Activated CD4-positive, alpha-beta T cell treated with anti-CD3 and anti-CD28 coated beads for 1 hour (primary cell): ENCODE data around the gene POM121C.
"Not testable (repeated sequence)": the region's sequence is repeated elsewhere in the genome, so short reads cannot be mapped to it uniquely, and the experiment has no call there.

Experiments
- DNase-seq: peaks from one replicate; pipeline ENCODE4 v3.0.0-alpha.2; 2020

Gene POM121C

DNA sequence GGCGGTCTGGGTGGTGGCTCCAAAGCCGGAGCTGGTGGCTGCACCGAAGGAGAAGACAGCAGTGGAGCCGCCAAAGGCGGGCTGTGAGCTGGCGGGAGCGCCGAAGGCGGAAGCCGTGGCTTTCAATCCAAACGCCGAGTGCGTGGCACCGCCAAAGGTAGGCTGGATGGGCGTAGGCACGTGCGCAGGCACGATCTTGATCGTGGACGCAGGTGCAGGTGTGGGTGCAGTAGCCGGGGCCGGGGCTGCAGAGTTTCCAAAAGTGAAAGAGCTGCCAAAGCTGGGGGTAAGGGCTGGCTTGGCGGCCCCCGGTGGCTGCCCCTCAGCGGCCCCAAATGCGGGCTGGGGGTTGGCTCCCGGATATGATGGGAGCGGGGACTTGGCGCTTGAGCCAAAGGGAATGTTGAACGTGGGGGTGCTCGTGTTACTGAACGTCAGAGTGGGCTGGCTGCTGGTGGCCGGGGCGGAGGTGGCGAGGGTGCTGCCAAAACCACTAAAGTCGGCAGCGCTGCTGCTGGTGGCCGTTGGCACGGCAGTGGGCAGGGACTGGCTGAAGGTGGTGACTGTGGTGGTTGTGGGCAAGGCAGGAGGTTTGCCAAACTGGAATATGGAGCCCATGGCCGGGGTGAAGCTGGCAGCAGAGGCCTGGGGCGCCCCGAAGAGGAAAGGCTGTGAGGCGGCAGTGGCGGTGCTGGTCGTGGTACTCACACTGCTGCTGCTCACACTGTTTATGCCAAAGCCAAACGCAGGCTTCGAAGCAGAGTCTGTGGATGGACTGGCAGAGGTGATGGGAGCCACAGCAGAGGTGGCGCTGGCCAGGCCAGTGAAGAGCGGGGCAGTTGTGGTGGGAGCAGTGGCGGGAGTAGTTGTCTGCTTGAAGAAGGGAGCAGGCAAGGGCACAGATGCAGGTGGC lies 64.0 kb downstream of the POM121C start:
- DNase-seq, result not testable (repeated sequence)

DNA sequence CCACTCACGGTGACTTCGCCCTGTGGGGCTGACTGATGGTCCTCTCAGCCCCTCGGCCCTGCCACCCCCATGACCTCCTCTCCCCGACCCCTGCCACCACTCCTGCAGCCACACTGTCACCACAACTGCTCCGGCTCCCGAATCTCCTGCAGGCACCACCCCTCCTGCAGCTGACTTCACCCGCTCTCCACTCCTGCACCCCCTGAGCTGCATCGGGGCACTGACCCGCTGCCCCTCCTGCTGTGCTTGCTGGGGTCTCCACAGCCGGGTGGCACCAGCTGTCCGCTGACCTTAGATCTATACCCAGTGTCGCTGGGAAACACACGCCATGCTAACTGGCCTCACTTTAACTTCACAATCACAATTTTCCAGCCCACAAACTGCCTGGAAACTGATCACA lies 65.9 kb downstream of the POM121C start:
- not testable (repeated sequence) for DNase-seq

DNA sequence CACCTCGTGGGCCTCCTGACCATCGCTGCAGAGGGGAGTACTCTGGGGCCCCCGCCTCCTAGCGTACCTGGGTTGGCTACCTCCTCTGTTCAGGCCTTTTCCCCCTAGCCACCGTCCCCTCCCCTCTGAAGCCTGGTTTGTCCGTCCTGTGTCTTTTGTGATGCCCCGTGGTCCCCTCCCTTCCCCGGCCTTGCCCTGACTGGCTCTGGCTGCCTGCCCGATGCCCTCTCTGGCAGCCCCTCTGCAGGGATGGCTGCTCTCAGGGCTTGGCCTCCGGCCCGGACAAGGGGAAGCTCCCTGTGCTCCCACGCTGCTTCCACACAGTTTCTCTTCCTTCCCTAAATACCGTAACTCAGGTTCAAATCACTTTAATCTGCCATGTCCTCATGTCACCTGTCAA lies 66.4 kb downstream of the POM121C start:
- not testable (repeated sequence) for DNase-seq

DNA sequence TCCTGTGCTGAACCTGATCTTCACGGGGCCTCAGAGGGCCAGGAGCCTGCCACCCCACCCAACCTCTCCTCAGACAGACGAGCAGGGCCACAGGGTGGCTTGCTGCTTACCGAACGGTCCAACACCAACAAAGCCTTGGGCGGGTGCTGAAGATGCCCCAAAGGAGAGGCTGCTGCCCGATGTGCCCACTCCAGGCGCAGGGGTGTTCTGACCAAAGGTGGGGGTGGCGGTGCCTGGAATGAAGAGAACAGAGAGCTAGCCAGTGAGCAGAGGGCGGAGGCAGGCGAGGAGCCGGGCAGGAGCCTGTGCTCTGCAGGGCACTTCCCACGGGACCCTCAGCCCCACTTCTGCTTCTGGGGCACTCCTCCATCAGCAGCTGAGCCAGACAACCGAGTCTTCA lies 66.9 kb downstream of the POM121C start:
- DNase-seq, result not testable (repeated sequence)

DNA sequence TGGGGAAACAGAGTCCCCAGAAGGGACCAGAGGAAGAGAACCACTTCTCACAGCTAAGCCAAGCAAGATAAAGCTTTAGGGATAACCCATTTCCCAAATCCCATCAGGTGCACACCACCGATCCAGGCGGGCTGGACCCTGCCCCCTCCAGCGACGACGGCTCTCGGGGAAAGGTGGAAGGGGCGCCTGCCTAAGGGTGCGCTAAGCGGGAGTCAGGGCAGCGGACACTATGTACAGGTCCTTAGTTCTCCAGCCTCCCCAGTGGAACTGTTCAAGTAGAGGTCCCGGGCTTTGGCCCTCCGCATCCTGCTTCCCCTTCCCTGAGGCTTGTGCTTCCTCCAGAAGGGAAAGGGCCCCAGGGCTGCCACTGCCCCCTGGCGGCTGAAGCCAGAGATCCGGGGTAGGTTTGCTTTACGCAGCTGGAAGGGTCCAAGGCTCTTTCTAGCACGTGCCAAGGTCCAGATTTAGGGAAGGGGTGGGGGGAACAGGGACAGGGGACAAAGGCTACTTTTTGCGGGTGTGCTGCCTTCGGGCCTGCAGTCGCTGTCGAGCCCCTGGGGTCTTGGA lies 67.7 kb downstream of the POM121C start:
- DNase-seq, result not testable (repeated sequence)

DNA sequence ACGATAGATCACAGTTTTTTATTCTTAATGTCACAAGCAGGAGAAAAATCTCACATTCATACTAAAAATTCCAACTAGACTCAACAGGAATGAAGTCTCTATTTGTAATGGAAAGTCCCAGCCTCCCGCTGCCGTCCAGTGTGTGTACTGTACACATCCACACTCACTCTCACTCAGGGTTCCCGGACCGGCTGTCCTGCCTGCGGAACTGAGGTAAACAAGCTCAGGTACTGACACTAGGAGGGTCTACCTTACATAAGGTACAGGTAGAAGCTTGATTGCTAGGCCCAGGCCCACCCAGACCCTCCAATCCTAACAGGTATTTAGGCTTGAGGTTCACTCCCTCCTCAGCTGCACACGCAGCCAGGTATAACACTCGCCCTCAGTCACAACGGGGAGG lies 69.3 kb downstream of the POM121C start:
- not testable (repeated sequence) for DNase-seq

DNA sequence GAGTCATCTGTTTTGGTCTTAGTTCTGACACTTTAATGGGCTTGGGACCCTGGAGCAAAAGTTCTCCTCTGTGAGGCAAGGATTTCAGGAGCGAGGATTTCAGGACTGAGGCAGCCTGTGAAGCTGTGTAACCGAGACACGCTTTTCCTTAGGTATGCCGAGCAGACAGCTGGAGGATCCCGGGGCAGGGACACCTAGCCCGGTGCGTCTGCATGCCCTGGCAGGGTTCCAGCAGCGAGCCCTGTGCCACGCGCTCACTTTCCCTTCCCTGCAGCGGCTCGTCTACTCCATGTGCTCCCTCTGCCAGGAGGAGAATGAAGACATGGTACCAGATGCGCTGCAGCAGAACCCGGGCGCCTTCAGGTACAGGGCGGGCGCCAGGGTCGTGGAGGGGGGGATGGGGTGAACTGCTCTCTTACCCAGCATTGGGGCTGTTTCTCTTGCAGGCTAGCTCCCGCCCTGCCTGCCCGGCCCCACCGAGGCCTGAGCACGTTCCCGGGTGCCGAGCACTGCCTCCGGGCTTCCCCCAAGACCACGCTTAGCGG lies 70.2 kb downstream of the POM121C start:
- DNase-seq, result not testable (repeated sequence)

DNA sequence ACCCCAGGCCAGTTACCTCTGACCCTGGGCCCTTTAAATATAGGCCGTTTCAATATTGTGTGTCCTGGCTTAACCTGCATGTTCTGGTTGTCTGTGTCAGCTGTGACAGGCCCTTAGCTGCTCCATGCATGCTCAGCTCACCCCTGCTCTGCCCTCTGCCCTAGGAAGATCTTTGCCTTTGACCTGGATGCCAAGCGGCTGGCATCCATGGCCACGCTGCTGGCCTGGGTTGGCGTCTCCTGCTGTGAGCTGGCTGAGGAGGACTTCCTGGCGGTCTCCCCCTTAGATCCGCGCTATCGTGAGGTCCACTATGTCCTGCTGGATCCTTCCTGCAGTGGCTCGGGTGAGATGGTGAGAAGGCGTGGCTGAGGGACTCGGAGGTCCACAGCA lies 70.7 kb downstream of the POM121C start:
- DNase-seq, result not testable (repeated sequence)

DNA sequence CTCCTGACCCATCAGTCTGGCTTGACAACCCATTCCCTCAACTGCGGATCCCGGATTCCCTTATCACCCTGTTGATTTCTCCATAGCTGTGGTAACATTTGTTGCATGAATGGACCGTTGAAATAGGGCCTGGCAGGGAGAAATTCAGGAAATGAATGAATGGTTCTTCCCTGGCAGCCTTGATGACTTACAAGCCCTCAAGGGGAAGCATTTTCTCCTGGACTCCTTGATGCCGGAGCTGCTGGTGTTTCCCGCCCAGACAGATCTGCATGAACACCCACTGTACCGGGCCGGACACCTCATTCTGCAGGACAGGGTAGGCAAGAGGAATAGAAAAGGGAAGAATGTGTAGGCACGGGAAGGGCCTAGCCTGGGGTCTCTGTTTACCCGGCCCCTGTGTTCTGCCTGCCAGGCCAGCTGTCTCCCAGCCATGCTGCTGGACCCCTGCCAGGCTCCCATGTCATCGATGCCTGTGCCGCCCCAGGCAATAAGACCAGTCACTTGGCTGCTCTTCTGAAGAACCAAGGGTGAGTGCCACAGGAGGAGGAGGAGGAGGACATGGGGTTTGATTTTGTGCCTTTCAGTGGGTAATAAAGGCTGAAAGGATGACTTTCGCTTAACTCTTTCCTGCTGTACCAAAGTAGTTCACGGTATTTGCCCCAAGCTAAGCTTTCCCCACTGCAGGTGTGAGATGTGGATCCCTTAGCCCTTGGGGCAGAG lies 71.2 kb downstream of the POM121C start:
- DNase-seq, result not testable (repeated sequence)

DNA sequence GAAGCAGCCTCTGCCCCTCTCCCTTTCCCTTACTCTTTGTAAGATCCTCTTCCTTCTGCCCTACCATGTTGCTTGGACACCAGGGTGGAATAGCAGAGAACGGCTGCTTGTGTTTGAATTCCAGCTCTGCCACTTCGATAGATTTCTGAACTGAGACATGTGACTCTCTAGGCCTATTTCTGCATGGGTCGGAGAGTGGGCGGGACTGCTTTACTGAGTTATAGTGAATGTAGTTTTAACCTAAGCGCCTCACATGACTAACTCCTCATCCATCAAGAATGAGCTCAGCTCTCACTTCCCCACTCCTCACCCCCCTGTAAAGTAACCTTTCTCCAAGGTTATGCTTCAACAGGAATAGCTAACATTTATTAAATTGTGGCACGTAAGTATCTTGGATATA lies 71.9 kb downstream of the POM121C start:
- DNase-seq, result not testable (repeated sequence)

DNA sequence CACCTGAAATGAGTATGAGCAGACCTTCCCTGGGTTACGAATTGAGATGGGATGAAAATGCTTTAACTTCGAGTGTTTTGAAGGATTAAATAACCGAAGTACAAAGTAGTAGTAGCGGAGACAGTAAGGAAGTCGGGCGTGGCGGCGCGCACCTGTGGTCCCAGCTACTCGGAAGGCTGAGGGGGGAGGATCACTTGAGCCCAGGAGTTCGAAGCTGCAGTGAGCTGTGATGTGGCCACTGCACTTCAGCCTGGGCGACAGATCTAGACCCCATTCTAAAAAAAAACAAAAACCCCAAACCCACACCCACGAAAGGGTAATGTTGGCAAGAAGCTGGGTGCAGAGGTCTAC lies 75.3 kb downstream of the POM121C start:
- not testable (repeated sequence) for DNase-seq

DNA sequence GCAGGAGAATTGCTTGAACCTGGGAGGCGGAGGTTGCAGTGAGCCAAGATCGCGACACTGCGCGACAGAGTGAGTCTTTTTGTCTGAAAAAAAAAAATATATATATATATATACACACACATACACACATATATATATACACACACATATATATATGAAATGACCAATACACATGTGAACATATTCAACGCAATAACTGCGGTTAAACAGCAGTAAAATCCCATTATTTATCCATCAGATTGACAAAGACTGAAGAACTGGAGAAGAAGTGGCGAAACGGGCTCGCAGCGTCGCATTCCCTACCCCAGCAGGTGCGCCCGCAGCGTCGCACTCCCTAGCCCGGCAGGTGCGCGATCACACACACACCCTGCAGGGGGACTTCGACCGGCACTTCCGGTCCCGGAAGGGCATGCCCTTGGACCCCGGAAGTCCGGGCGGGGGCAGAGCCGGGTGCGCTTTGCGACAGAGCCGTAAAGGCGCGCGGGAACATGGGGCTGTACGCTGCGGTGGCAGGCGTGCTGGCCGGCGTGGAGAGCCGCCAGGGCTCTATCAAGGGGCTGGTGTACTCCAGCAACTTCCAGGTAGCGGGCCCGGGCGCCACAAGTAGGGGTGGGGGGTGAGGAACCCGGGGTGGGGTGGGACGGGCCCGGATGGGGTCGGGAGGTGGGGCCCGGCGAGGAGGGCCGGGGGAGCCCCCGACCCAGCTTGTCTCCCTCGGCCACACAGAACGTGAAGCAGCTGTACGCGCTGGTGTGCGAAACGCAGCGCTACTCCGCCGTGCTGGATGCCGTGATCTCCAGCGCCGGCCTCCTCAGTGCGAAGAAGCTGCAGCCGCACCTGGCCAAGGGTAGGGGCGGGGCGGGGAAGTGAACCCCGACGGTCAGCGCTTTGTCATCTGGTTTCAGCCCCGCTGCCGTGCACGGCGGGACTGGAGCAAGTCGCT lies 75.9 kb downstream of the POM121C start:
- DNase-seq, result not testable (repeated sequence)

DNA sequence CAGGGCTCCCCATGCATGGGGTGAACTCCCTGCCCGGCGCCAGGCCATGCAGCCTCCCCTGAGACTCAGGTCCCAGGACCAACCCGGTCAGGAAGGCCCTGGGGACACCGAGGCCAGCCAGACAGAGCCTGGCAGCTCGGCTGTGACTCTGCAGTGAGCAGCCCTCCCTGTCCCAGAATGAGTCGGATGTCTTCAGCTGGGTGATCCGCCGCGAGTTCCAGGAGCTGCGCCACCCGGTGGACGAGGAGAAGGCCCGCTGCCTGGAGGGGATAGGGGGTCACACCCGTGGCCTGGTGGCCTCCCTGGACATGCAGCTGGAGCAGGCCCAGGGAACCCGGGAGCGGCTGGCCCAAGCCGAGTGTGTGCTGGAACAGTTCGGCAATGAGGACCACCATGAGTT lies 81.4 kb downstream of the POM121C start:
- not testable (repeated sequence) for DNase-seq

DNA sequence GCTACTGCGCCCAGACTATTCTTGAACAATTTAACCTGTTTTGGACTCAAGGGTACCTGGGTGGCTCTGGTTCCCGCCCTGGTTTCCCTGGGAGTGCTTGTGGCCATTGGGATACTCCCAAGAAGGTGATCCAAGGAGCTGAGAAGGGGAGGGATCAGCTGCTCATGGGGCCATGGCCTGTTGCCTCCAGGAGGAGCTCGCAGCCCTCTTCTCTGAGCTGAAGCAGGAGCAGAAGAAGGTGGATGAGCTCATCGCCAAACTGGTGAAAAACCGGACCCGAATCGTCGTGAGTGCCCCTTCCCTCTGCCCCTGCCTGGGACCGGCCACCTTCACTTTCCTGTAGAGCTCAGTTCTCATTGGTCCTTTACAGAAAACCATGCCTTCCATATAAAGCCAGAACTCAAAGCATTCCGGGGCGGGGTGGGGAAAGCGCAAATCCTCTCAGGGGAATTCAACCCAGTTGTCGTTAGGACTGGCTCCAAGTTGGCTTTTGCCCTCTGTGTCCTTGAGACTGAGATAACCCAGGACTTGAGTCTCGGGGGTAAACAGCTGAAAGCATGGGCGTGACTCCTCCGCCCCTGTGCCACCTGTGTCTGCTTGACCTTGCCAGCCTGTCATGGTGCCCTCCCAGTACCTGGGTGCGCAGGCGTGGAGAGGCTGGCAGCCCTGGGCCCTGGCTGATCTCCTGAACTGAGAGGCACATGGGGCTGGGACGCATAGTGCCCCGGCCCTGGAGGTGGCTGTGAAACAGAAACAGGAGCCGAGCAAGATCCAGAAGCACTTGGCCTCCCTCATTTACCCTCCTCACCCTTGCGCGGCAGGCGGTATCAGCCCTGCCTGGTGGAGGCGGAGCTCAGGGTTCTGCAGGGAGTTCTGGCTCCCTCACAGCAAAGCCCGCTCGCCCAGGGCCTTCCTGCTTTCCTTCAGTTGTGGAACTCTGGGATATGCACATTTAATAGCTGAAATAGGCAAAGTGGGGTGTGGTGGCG lies 82.3 kb downstream of the POM121C start:
- DNase-seq, result not testable (repeated sequence)

DNA sequence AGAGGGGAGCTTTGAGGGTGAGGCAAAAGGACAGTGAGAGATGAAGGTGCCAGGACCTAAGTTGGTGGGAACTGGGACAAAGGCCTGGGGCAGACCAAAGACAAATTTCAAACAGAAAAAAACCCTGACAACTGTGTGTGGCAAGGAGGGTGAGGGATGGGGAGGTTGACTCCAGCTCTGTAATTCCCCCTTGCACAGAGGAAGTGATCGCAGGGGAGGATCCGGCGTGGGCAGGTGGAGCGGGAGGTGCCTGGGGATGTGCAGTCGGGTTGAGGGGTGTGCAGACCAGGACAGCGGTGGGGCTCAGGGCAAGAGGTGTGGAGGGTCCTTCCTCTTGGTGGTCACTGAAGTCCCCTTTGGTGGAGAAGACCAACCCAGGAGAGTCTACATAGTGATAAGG lies 85.5 kb downstream of the POM121C start:
- DNase-seq, result not testable (repeated sequence)

DNA sequence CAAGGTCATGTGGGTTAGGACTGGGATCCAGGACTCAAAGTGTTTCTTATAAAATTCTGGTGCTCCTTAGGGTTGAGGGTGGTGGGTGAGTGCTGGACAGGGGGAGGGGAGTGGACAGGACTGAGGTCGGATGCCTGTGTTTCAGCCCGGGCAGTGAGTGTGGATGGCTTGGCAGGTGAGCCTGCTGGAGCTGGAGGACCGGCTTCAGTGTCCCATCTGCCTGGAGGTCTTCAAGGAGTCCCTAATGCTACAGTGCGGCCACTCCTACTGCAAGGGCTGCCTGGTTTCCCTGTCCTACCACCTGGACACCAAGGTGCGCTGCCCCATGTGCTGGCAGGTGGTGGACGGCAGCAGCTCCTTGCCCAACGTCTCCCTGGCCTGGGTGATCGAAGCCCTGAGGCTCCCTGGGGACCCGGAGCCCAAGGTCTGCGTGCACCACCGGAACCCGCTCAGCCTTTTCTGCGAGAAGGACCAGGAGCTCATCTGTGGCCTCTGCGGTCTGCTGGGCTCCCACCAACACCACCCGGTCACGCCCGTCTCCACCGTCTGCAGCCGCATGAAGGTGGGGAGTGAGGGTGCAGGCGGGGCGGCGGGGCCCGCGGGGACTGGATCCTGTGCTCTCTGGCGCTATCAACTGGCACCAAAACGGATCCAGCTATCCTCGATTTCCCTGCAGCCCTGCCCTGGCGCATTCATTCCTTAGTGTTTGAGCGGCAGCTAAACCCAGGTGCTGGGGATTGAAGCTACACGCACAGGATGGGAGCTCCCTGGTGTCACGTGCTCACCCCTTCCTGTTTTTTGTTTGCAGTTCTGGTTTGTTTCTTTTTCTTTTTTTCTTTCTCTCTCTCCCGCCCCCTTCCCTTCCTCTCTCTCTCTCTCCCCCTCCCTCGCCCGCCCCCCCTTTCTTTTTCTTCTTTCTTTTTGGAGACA lies 87.1 kb downstream of the POM121C start:
- DNase-seq, result not testable (repeated sequence)

DNA sequence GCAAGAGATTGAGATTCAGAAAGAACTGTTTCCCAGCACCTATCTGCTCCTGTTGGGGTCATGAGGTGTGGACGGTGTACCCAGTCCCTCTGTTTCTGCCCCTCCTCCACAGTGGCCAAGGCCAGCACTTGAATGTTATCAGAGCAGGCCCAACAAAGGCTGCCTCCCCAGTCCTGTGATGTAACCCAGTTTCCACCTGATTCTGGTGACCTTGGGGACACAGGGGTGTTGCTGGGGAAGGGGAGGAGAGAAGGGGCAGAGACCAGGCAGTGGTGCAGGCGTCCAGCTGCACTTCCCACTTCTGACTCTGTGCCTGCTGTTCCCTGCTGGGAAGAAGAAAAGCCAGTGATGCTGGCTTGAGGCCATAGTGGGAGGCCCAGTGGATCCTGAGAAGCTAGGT lies 88.2 kb downstream of the POM121C start:
- DNase-seq, result not testable (repeated sequence)

DNA sequence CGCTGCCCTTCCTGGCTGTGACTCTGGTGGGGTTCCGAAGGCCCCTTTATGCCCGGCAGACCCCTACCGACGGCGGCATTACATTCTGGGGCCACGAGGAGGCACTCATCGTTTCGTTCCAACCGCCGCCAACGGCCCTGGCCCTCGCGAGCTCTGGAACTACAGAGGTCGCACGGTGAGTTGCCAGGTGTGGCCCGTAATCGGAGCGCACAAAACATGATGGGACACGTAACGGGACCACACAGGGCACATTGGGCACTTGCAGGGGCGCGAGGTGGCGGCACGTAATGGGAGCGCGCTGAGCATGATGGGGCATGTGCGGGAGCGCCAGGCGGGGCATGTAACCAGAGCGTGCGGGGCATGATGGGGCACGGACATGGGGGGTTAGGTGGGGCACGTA lies 90.8 kb downstream of the POM121C start, which contains the start of gene TRIM73:
TRIM73 (plus strand) TSS at position 301 of the 400 bp plus-strand sequence. CDS start 3,305 bp downstream, outside the sequence.
- not testable (repeated sequence) for DNase-seq

DNA sequence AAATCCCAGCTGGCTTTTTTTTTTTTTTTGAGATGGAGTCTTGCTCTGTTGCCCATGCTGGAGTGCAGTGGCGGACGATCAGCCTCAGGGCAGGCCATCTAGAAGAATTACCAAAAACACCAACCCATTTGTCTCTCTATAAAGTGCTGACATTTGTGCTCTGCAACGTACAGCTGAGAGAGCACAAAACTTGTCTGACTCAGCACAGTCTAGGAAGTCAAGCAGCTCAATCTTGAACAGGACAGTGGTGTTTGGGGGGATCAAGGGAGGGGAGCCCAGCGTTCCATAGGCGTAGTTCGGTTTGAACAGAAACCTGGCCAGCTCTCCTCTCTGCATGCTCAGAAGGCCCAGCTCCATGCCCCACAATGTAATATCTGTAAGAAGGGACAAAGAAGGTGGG lies 92.9 kb downstream of the POM121C start:
- DNase-seq, result not testable (repeated sequence)
